ACC112 (cell line): ENCODE results near the gene SOCS3.
A peak's percentile ranks its signal among the peaks of the same experiment; 100 is the strongest.
"Not testable (repeated sequence)": the region's sequence is repeated elsewhere in the genome, so short reads cannot be mapped to it uniquely, and the experiment has no call there.

Experiments used
- H2AFZ ChIP-seq: fragments of 200-600 bp; sonication (generic); one replicate; pipeline ENCODE4 v1.6.0; 2017; ENCODE audit warnings: antibody characterized with exemption, low read length; ENCODE audit not compliant: unreplicated experiment
- H3K27ac ChIP-seq: fragments of 200-600 bp; sonication (generic); 2 replicates; pipeline ENCODE4 v1.5.1; 2014; ENCODE audit warnings: low read depth, mild to moderate bottlenecking, antibody characterized with exemption, low read length, moderate library complexity
- H3K27me3 ChIP-seq: fragments of 200-600 bp; sonication (generic); 2 replicates; pipeline ENCODE4 v1.6.1; 2014; ENCODE audit warnings: mild to moderate bottlenecking, antibody characterized with exemption, low read length, moderate library complexity, mixed read lengths; ENCODE audit not compliant: insufficient read depth
- H3K36me3 ChIP-seq: fragments of 200-600 bp; sonication (generic); 2 replicates; pipeline ENCODE4 v1.6.1; 2016; ENCODE audit warnings: mild to moderate bottlenecking, antibody characterized with exemption, low read length, moderate library complexity, mixed read lengths; ENCODE audit not compliant: insufficient read depth
- H3K4me1 ChIP-seq: fragments of 200-600 bp; sonication (generic); one replicate; pipeline ENCODE4 v1.6.1; 2016; ENCODE audit warnings: low read length, mixed read lengths; ENCODE audit not compliant: insufficient read depth, unreplicated experiment, control insufficient read depth
- H3K4me3 ChIP-seq: fragments of 200-600 bp; sonication (generic); 2 replicates; pipeline ENCODE4 v1.5.1; 2014; ENCODE audit warnings: mild to moderate bottlenecking, low read depth, low read length
- H3K79me2 ChIP-seq: fragments of 200-600 bp; sonication (generic); one replicate; pipeline ENCODE4 v1.6.0; 2016; ENCODE audit warnings: low read length; ENCODE audit not compliant: control insufficient read depth, unreplicated experiment, insufficient read depth

The SOCS3 gene

GRCh38 chr17:78341559-78342448 is 18.1 kb downstream of the SOCS3 start:
- peak overlapping the region; percentile 71 for H3K4me3 ChIP-seq
- no peaks in the 10 kb centered on the region for H3K27me3 ChIP-seq
- H3K79me2 ChIP-seq, result no peaks in the 10 kb centered on the region
- no peaks in the 10 kb centered on the region for H3K36me3 ChIP-seq
- H3K4me1 ChIP-seq, result peaks cover 29% of the 10 kb centered on the region
- H3K27ac ChIP-seq, result peak overlapping the region; percentile 95
- peak overlapping the region; percentile 76 for H2AFZ ChIP-seq

DNA sequence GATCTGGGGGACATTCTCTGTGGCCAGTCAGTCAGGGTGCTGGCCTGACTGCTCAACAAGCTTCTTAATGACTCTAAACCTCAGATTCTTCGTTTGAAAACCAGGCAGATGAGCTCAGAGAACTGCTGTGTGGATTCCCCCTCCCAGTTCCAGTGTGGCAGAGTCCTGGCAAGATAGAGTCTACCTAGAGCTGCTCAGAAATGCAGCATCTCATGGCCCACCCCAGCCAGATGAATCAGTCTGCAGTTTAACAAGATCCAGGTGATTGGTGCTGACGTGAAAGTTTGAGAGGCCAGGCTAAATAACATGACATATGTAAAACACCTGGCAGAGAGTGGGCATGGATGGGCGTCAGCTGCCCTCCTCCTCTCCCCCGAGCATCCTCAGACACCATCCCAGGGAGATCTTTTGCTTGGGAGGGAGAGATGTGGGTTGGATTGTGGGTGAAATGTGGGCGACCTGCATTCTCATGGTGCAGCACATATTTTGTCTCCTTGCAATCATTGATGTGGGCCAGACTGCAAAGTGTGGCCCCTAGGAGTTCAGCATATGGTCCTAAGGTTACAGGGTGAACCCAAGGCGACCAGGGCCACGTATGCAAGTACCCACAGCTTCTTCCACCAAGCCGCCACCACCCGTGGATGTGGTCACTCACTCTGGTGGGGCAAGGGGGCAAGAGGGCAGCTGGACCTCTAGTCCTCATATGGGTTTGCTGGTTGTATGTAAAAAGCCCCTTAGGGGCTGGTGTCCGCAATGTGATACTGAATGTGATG is 19.5 kb downstream of the SOCS3 start:
- Histone ChIP-seq H3K4me3 (no peak overlapping the region), H2AFZ (no peak overlapping the region), H3K27ac (no peak overlapping the region), H3K27me3 (no peaks in the 10 kb centered on the region), H3K4me1 (peaks cover 42% of the 10 kb centered on the region), H3K79me2 (no peaks in the 10 kb centered on the region), H3K36me3 (no peaks in the 10 kb centered on the region)

DNA sequence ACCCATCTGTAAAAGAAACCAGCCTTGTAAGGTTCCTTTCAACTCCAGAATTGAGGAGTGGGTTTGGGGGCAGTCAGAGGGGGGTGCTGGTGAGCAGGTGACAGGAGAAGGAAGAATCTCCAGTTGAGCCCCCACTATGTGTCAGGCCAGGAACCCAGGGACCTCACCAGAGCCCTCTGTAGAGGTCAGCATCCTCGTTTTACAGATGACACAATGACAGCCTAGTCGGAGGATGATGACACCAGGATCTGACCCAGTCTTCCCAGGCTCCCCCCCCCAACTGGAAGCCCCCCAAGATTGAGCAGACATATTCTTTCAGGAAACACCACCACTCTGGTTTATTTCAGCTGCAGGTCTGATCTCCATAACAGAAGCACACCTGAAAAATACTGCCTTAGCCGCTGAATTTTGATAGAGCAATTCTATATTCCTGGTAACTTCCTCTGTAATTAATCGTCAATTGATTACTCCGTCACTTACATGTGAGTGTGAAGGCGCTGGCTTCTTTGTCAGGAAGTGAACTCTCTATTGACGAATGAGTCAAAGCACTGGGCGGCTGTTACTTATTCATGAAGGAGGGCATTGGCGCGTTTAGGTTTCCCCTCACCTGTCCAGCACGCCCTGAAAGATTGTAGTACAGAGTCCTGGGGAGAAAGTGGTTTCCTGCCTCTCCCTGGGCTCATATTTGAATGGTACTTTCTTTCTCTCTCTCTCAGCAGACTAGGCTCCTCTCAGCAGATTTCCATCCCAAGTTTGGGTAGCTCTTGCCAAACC is 21.2 kb downstream of the SOCS3 start:
- no peak overlapping the region for H3K4me3 ChIP-seq
- H3K36me3 ChIP-seq, result no peaks in the 10 kb centered on the region
- no peaks in the 10 kb centered on the region for H3K27me3 ChIP-seq
- H3K79me2 ChIP-seq, result no peaks in the 10 kb centered on the region
- no peak overlapping the region for H2AFZ ChIP-seq
- peaks cover 51% of the 10 kb centered on the region for H3K4me1 ChIP-seq
- peak overlapping the region; percentile 99 for H3K27ac ChIP-seq

DNA sequence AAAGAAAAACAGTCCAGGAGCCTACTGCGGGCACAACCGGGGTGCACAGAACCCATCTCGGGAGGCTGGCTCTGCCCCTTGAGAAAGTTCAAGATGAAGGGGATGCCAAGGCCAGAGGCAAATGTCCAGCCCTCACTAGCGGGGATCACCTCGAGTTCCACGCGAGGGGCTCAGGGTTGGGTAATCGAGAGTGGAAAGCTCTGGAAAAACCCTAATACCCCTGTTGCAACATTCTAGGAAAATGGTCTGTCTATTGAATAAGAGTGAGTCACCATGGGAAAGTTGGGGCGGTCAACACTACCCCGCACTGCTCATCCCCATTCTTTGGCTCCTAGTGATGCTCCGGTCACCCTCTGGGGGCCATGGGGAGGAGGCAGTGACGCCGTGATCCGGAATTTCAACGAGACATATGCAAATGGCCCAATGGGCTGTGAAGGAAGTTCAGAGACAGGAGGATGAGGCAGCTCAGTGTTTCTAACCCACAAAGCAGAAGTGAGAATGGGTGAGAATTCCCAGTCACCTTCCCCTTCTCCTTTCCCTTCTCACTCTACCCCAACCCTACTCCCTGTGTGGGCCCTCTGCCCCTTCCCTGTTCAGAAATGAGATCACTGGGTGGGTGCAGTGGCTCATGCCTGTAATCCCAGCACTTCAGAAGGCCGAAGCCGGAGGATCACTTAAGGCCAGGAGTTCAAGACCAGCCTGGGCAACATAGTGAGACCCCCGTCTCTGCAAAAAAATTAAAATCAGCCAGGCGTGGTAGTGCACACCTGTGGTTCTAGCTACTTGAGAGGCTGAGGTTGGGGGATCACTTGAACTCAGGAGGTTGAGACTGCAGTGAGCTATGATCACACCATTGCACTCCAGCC is 22.4 kb downstream of the SOCS3 start:
- H2AFZ ChIP-seq, result peak overlapping the region; percentile 4
- H3K4me1 ChIP-seq, result peaks cover 45% of the 10 kb centered on the region
- H3K36me3 ChIP-seq, result no peaks in the 10 kb centered on the region
- H3K79me2 ChIP-seq, result no peaks in the 10 kb centered on the region
- peak overlapping the region; percentile 99 for H3K27ac ChIP-seq
- no peaks in the 10 kb centered on the region for H3K27me3 ChIP-seq
- peak overlapping the region; percentile 52 for H3K4me3 ChIP-seq

DNA sequence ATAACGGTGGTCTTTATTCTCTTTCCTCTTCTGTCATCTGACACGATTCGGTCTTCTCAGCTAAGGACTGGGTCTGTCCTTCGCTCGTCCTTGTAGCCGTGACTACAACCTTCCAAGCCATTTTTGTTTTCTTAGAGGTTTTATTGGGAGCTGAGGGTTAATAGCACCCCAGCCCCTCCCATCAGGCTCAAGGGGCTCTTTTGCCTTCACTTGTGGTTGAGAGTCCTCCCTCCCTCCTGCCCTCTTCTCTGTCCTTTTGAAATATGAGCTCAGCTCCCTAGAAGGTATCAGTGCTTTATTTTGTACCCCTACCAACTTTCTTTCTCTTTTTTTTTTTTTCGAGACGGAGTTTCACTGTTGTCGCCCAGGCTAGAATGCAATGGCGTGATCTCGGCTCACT is 24.7 kb downstream of the SOCS3 start:
- peak overlapping the region; percentile 97 for H3K27ac ChIP-seq
- H3K4me1 ChIP-seq, result peaks cover 47% of the 10 kb centered on the region
- no peak overlapping the region for H2AFZ ChIP-seq
- no peaks in the 10 kb centered on the region for H3K27me3 ChIP-seq
- no peaks in the 10 kb centered on the region for H3K79me2 ChIP-seq
- peak overlapping the region; percentile 44; the same call in 1 of the 2 replicates for H3K4me3 ChIP-seq
- no peaks in the 10 kb centered on the region for H3K36me3 ChIP-seq

DNA sequence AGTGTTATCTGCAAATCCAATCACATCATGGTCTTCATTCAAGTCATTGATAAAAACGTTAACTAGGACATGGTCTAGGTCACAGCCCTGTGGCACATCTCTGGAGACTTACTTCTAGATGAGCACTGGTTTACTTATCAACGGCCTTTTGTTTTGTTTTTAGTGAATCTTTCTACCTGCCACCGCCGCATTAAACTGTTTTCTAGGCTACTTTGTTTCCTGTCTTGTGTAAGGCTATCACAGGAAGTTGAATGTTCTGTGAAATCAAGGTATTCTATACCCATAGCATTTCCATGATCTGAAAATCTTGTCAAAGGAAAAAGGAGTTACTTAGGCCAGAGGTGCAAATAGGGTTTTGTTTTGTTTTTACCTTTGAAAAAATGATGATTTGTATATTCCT is 26.9 kb downstream of the SOCS3 start:
- Histone ChIP-seq H3K27ac (no peak overlapping the region), H3K4me3 (no peak overlapping the region), H3K79me2 (no peaks in the 10 kb centered on the region), H2AFZ (no peak overlapping the region), H3K4me1 (peaks cover 62% of the 10 kb centered on the region), H3K36me3 (no peaks in the 10 kb centered on the region), H3K27me3 (no peaks in the 10 kb centered on the region)

- H3K79me2 ChIP-seq, H3K36me3 ChIP-seq, H3K4me3 ChIP-seq, H2AFZ ChIP-seq, H3K27me3 ChIP-seq: not testable (repeated sequence)
- peaks cover 51% of the 10 kb centered on the region for H3K4me1 ChIP-seq
- H3K27ac ChIP-seq, result peak overlapping the region; percentile 93
These were observed 28.5 kb downstream of the SOCS3 start for GRCh38 chr17:78331355-78331754.

- H3K4me3 ChIP-seq, result no peak overlapping the region
- peak overlapping the region; percentile 93 for H3K27ac ChIP-seq
- H3K4me1 ChIP-seq, result peaks cover 50% of the 10 kb centered on the region
- no peaks in the 10 kb centered on the region for H3K27me3 ChIP-seq
- no peaks in the 10 kb centered on the region for H3K79me2 ChIP-seq
- no peak overlapping the region for H2AFZ ChIP-seq
- H3K36me3 ChIP-seq, result no peaks in the 10 kb centered on the region
These were observed 29.2 kb downstream of the SOCS3 start for GRCh38 chr17:78330570-78331224.

GRCh38 chr17:78329263-78330059 is 30.4 kb downstream of the SOCS3 start:
- Histone ChIP-seq H3K4me1 (peaks cover 51% of the 10 kb centered on the region), H3K27ac (peak overlapping the region; percentile 93)

More at GRCh38 chr17:78329263-78330059, 30.4 kb downstream of the SOCS3 start:
- Histone ChIP-seq H3K27me3 (no peaks in the 10 kb centered on the region), H3K4me3 (0 out of 2 replicates have a peak overlapping the region, but pooled peaks have one; percentile 15), H3K36me3 (no peaks in the 10 kb centered on the region), H3K79me2 (no peaks in the 10 kb centered on the region), H2AFZ (no peak overlapping the region)
